H1 (cell line): ENCODE measurements around the gene TPSAB1. TPM values are rescaled to one million over a fixed set of nuclear protein-coding genes. Genes with fewer than 3 reads are reported as not detected.
"Not testable (repeated sequence)": the region's sequence is repeated elsewhere in the genome, so short reads cannot be mapped to it uniquely, and the experiment has no call there.

Experiments
- CTCF ChIA-PET: fragments of 300-600 bp; sonication (Branson Sonifier 250); formaldehyde crosslinking; loops from one replicate; lab custom pipeline; 2021; ENCODE audit not compliant: partially characterized antibody; lab: Charles Lee
- POLR2A ChIA-PET: fragments of 300-600 bp; sonication (Branson Sonifier 250); formaldehyde crosslinking; loops from one replicate; lab custom pipeline; 2021; ENCODE audit warnings: inconsistent platforms; ENCODE audit not compliant: partially characterized antibody; lab: Charles Lee
- DNase-seq, 2 experiments: peaks; one replicate each; pipeline versions ENCODE4 v3.0.0 to v3.0.0-alpha.2; 2010 to 2022; ENCODE audit warnings: low spot score in 2 of 2, low read depth in 1 of 2, mixed read lengths in 1 of 2
- FAIRE-seq: peaks from 2 replicates; lab custom pipeline; 2011; peaks lifted over from hg19 to GRCh38; lab: Jason Lieb, UNC
- H2AFZ ChIP-seq: 2 replicates; pipeline ENCODE4 v1.8.1; 2012; ENCODE audit warnings: low read length, inconsistent platforms
- H2AK5ac ChIP-seq: 2 replicates; pipeline ENCODE4 v1.6.1; 2013; ENCODE audit warnings: low read depth, low read length
- H2BK120ac ChIP-seq: replicated peaks from 2 replicates; pipeline ENCODE3; 2013; ENCODE audit warnings: low read depth, low read length, inconsistent platforms
- H2BK12ac ChIP-seq: 2 replicates; pipeline ENCODE4 v1.6.1; 2013; ENCODE audit warnings: low read depth, low read length
- H2BK15ac ChIP-seq: 2 replicates; pipeline ENCODE4 v1.6.1; 2013; ENCODE audit warnings: low read length
- H2BK20ac ChIP-seq: 2 replicates; pipeline ENCODE4 v1.6.1; 2013; ENCODE audit warnings: low read length
- H2BK5ac ChIP-seq: 2 replicates; pipeline ENCODE4 v1.6.1; 2013; ENCODE audit warnings: low read depth, low read length
- H3K14ac ChIP-seq: 2 replicates; pipeline ENCODE4 v1.6.1; 2013; ENCODE audit warnings: inconsistent platforms; ENCODE audit not compliant: insufficient read length
- H3K18ac ChIP-seq: 2 replicates; pipeline ENCODE4 v1.6.1; 2013; ENCODE audit warnings: low read length; ENCODE audit errors: extremely low read depth
- H3K23ac ChIP-seq: 2 replicates; pipeline ENCODE4 v1.6.1; 2013; ENCODE audit warnings: inconsistent platforms; ENCODE audit not compliant: insufficient read length
- H3K23me2 ChIP-seq: 2 replicates; pipeline ENCODE4 v1.6.1; 2013; ENCODE audit warnings: low read depth, low read length
- H3K27ac ChIP-seq: 2 replicates; pipeline ENCODE4 v1.6.1; 2011; ENCODE audit warnings: low read depth, low read length, inconsistent platforms
- H3K27me3 ChIP-seq, 4 experiments: replicated peaks in 1 of 4; 1 replicate in 1 of 4; 2 replicates in 3 of 4; pipeline versions ENCODE4 v1.6.1 to v1.8.1; 2011 to 2013; ENCODE audit warnings: low read length in 3 of 4, mild to moderate bottlenecking in 3 of 4, inconsistent platforms in 2 of 4, mixed read lengths in 2 of 4, moderate library complexity in 1 of 4; ENCODE audit not compliant: control insufficient read depth in 3 of 4, insufficient read depth in 3 of 4; ENCODE audit errors: extremely low read depth in 1 of 4
- H3K36me3 ChIP-seq, 4 experiments: 2 replicates each; pipeline versions ENCODE4 v1.6.1 to v1.8.1; 2011 to 2013; ENCODE audit warnings: mild to moderate bottlenecking in 4 of 4, low read length in 3 of 4, moderate library complexity in 2 of 4, control low read depth in 1 of 4, inconsistent platforms in 1 of 4; ENCODE audit not compliant: insufficient read depth in 4 of 4, control insufficient read depth in 2 of 4
- H3K4ac ChIP-seq: replicated peaks from 2 replicates; pipeline ENCODE3; 2013; ENCODE audit warnings: low read length, low read depth, mixed read lengths, inconsistent platforms; ENCODE audit not compliant: insufficient read length
- H3K4me1 ChIP-seq, 4 experiments: replicated peaks in 1 of 4; 1 replicate in 1 of 4; 2 replicates in 3 of 4; pipeline versions ENCODE4 v1.6.1 to v1.8.1; 2011 to 2013; ENCODE audit warnings: low read length in 3 of 4, inconsistent platforms in 2 of 4, mixed read lengths in 1 of 4; ENCODE audit not compliant: insufficient read depth in 4 of 4, control insufficient read depth in 3 of 4
- H3K4me2 ChIP-seq, 2 experiments: 2 replicates each; pipeline versions ENCODE4 v1.6.1 to v1.8.1; 2011 to 2013; ENCODE audit warnings: low read depth in 2 of 2, low read length in 2 of 2, control low read depth in 1 of 2, inconsistent platforms in 1 of 2, mild to moderate bottlenecking in 1 of 2; ENCODE audit not compliant: insufficient read depth in 1 of 2
- H3K4me3 ChIP-seq, 4 experiments: fragments of 200-600, 300-600 bp in 1 of 4; sonication (generic), shearing (Covaris generic), sonication (Bioruptor Twin) in 1 of 4; 2 replicates each; pipeline versions ENCODE4 v1.5.1 to v1.8.1; 2011 to 2016; ENCODE audit warnings: low read length in 4 of 4, low read depth in 3 of 4, control low read depth in 2 of 4, inconsistent platforms in 2 of 4, mild to moderate bottlenecking in 2 of 4, mixed read lengths in 1 of 4, moderate library complexity in 1 of 4; ENCODE audit not compliant: insufficient read depth in 2 of 4; ENCODE audit errors: extremely low read depth in 1 of 4
- H3K56ac ChIP-seq: replicated peaks from 2 replicates; pipeline ENCODE3; 2013; ENCODE audit warnings: low read depth, mild to moderate bottlenecking, mixed read lengths, low read length, inconsistent platforms; ENCODE audit not compliant: insufficient read length
- H3K79me1 ChIP-seq: 2 replicates; pipeline ENCODE4 v1.6.1; 2013; ENCODE audit warnings: low read depth, low read length, control low read depth
- H3K79me2 ChIP-seq, 2 experiments: 2 replicates each; pipeline versions ENCODE4 v1.6.1 to v1.8.1; 2012 to 2013; ENCODE audit warnings: low read length in 2 of 2, mild to moderate bottlenecking in 2 of 2, inconsistent platforms in 1 of 2; ENCODE audit not compliant: insufficient read depth in 2 of 2, control insufficient read depth in 1 of 2
- H3K9ac ChIP-seq, 4 experiments: replicated peaks in 1 of 4; 1 replicate in 1 of 4; 2 replicates in 3 of 4; pipeline versions ENCODE4 v1.6.1 to v1.8.1; 2011 to 2013; ENCODE audit warnings: low read depth in 3 of 4, low read length in 3 of 4, control low read depth in 2 of 4, mild to moderate bottlenecking in 2 of 4, moderate library complexity in 2 of 4, inconsistent platforms in 1 of 4; ENCODE audit errors: extremely low read depth in 1 of 4
- H3K9me3 ChIP-seq, 2 experiments: 2 replicates each; pipeline versions ENCODE4 v1.6.1 to v1.8.1; 2012 to 2013; ENCODE audit warnings: mild to moderate bottlenecking in 2 of 2, moderate library complexity in 2 of 2, control low read depth in 1 of 2, inconsistent platforms in 1 of 2, low read depth in 1 of 2, low read length in 1 of 2, mixed read lengths in 1 of 2; ENCODE audit not compliant: insufficient read depth in 2 of 2
- H4K20me1 ChIP-seq, 2 experiments: replicated peaks in 1 of 2; 2 replicates each; pipeline versions ENCODE3 to v1.8.1; 2011 to 2013; ENCODE audit warnings: inconsistent platforms in 2 of 2, low read length in 2 of 2, mild to moderate bottlenecking in 1 of 2; ENCODE audit not compliant: insufficient read depth in 2 of 2, control insufficient read depth in 1 of 2
- H4K5ac ChIP-seq: 2 replicates; pipeline ENCODE4 v1.6.1; 2013; ENCODE audit warnings: low read length, low read depth, mixed read lengths, inconsistent platforms; ENCODE audit not compliant: insufficient read length
- H4K8ac ChIP-seq: 2 replicates; pipeline ENCODE4 v1.8.0; 2013; ENCODE audit warnings: mild to moderate bottlenecking, moderate library complexity, low read length, inconsistent platforms; ENCODE audit not compliant: insufficient read depth; ENCODE audit errors: extremely low read depth
- H4K91ac ChIP-seq: replicated peaks from 2 replicates; pipeline ENCODE3; 2013; ENCODE audit warnings: low read length, mixed read lengths, inconsistent platforms; ENCODE audit not compliant: insufficient read length
- WGBS, 2 experiments: shearing (Covaris generic) in 1 of 2; methylation state at CpG; one replicate each; pipeline versions ENCODE4 v1.1.6 to v1.1.7; 2013 to 2015; ENCODE audit warnings: low lambda C conversion rate in 2 of 2, mixed read lengths in 2 of 2, inconsistent platforms in 1 of 2, low coverage in 1 of 2, missing lambda C conversion rate in 1 of 2; ENCODE audit not compliant: insufficient replicate concordance in 2 of 2, insufficient coverage in 1 of 2, insufficient read length in 1 of 2; ENCODE audit errors: extremely low coverage in 1 of 2, missing lambda C conversion rate in 1 of 2; 5-methylcytosine and 5-hydroxymethylcytosine counted together
- polyA plus RNA-seq, 7 experiments: library from polyadenylated mRNA; depleted of rRNA in 3 of 7; stranded (reverse) in 5 of 7; unstranded in 2 of 7; fragments of >200 nt in 5 of 7; fragments of 200-250 nt in 2 of 7; gene quantifications; 1 replicate in 5 of 7; 2 replicates in 1 of 7; 4 replicates in 1 of 7; pipeline versions ENCODE4 v1.2.1 to v1.2.3, GENCODE V29; 2011 to 2013; ENCODE audit warnings: missing spikeins in 2 of 7, mixed read lengths in 2 of 7
- total RNA-seq: library from RNA; stranded (reverse); fragmentation: NEBNext Ultra II Directional; extraction: Animal tissue kit (Norgen Biotek cat#: 25700); gene quantifications from 2 replicates; pipeline ENCODE4 v1.2.1, GENCODE V29; 2021

TPSAB1 gene
- total and polyA plus RNA-seq, 2 of the 8 experiments (the other 6 are each of a cell fraction or from before 2014, with no cell fraction given): 0.09 TPM; not detected in 1

GRCh38 chr16:1255276-1256122 is 15.0 kb downstream of the TPSAB1 start, which contains the start of gene TPSD1:
Gene TPSD1 (plus strand): TSS chr16:1256069. CDS start chr16:1256281, 212 bp downstream.
- H2BK12ac ChIP-seq, H2BK120ac ChIP-seq, H2AK5ac ChIP-seq, H3K9ac ChIP-seq, H2BK20ac ChIP-seq, H3K14ac ChIP-seq, H4K20me1 ChIP-seq, POLR2A ChIA-PET, H3K4ac ChIP-seq, H2AFZ ChIP-seq, H3K18ac ChIP-seq, H3K36me3 ChIP-seq, H4K91ac ChIP-seq, H4K8ac ChIP-seq, H3K4me2 ChIP-seq, H3K23me2 ChIP-seq, H4K5ac ChIP-seq, FAIRE-seq, H3K56ac ChIP-seq, H2BK15ac ChIP-seq, H3K4me3 ChIP-seq, H3K9me3 ChIP-seq, H3K23ac ChIP-seq, H2BK5ac ChIP-seq, DNase-seq, H3K79me2 ChIP-seq, H3K79me1 ChIP-seq, H3K27ac ChIP-seq: not testable (repeated sequence)
- H3K27me3 ChIP-seq: peaks cover 0 to 17% (median 10%) of the 10 kb centered on the region in 4 experiments; a peak in 5 of 7 replicates
- 89% methylated on average over 20 of the region's 26 CpGs; no CpG with 5 or more reads in 1 of the 2 experiments for WGBS, 2 experiments
- CTCF ChIA-PET: interaction anchor here (0.6 kb wide), 2 partner anchors 104 to 1773 kb away, joined by 3 read pairs; no protein-coding TSS in a partner anchor
- peaks cover 0 to 11% (median 7%) of the 10 kb centered on the region in 4 experiments; a peak in 6 of 7 replicates for H3K4me1 ChIP-seq
